ENCODE data around the gene PRKD1.

DNA sequence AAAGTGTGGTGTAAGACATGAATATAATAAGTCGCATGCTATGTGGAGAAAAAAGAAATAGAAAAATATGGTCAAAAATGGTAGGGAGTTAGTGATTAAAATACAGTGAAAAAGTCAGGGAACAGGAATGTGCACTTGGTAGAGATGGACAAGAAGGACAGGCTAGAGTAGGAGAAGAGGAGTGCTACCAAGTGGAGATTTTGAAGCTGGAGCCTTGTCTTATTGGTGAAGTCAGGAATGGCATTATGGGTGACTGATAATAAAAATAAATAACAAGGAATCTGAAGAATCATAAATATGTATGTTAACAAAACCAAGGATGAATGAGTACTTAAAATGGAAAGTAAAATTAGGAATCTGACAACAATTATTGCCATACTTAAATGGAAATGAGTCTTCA, 204.8 kb downstream of the PRKD1 start:
- TF ChIP-seq ELF4 (IDR thresholded peaks at IDR 0.05) (no peak), TARDBP (IDR thresholded peaks at IDR 0.05) (no peak), ARNT (IDR thresholded peaks at IDR 0.05) (no peak), BHLHE40 (IDR thresholded peaks at IDR 0.05; ENCODE audit: borderline replicate concordance) (no peak), PKNOX1 (IDR thresholded peaks at IDR 0.05) (no peak), FOXK2 (IDR thresholded peaks at IDR 0.05) (no peak), FOXM1 (IDR thresholded peaks at IDR 0.05; ENCODE audit: borderline replicate concordance) (no peak)

Measured in HEK293T (cell line).